Effector CD8-positive, alpha-beta T cell (primary cell): Measurements from ENCODE around the gene RPH3AL.
"Not testable (repeated sequence)": the region's sequence is repeated elsewhere in the genome, so short reads cannot be mapped to it uniquely, and the experiment has no call there.

Source experiments
- DNase-seq: peaks from one replicate; lab custom pipeline; 2025; lab: John Stamatoyannopoulos, UW

The RPH3AL gene

DNA sequence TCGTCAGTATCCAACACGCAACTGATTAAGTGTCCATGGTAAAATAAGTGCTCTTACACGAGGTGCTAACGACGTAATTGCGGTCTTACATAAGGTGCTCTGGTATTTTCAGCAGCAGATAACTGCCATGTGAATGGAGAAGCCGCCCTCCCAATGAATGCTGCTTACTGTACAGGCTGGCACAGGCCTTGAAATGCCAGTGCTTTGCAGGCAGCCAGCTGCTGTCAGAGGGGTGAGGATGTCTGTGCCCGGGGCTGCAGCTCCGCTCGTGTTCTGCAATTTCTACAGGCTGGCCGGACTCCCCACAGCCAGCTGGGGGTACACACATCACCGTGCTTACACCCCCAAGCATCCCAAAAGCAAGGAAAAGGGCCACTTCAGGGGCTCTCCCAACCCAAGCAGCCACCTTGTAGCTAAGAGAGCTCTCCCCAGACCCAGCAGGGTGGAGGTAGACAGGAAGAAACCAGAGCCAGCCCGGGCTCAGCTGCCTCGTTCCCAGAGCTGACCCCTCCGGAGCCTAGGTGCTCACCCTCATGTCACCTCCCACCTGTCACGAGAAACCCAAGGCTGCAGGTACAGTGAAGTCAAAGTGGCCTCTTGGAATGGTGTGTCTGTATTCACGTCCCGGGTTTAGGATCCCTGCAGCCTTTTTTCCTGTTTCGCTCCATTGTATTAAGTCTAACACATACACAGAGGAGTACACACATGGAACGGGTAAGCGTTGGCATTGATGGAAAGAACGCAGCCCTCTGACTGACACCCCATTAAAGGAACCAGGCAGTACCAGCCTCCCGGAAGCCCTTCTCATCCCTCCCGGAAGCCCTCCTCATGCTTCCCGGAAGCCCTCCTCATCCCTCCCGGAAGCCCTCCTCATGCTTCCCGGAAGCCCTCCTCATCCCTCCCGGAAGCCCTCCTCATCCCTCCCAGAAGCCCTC, 27.2 kb upstream of the RPH3AL start:
- no peak for DNase-seq

DNA sequence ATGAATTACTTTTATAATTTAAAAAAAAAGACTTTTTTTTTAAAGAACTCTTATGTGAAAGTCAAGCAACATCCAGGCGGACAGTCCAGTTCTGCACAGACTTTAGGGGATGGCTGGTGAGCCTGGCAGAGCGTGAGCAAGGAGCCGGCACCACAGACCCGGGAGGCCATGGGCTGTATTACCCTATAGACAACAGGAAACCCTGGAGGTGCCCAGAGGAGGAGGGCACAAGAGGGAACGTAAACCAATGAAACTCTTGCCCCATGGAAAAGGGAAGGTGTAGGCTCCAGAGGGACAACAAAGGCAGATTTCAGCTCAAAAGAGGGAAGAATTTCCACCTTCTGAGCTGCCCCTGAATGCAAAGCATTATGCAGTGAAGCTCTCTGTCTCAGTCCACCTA, 25.5 kb upstream of the RPH3AL start:
- DNase-seq, result no peak

DNA sequence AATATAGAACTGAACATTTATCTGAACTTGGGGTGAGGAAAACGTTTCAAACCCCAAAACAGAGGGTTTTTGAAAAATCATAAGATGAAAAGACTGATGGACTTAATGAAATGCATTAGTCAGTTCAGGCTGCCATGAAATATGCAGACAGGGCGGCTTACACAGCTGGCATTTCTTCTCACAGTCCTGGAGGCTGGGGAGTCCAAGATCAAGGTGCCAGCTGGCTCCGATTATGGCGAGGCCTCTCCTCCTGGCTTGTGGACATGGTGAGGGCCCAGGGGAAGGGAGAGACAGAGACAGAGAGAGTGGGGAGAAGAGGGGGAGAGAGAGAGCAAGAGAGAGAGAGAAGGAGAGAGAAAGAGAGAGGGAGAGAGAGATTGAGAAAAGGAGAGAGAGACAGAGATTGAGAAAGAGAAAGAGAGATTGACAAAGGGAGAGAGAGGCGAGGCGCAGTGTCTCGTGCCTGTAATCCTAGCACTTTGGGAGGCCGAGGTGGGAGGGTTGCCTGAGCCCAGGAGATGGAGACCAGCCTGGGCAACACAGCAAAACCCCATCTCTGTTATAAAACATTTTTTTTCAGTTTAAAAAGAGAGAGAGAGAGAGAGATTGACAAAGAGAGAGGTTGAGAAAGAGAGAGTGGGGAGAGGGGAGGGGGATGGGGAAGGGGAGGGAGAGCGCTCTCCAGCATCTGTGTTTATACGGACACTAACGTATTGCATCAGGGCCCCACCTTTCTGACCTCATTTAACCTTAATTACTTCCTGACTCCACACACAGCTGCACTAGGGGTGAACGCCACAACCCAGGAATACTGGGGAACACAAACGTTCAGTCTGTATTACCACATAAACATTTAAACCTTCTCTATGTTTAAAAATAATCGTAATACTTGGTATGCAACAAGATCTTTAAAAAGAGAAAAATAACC, 24.6 kb upstream of the RPH3AL start:
- no peak for DNase-seq

DNA sequence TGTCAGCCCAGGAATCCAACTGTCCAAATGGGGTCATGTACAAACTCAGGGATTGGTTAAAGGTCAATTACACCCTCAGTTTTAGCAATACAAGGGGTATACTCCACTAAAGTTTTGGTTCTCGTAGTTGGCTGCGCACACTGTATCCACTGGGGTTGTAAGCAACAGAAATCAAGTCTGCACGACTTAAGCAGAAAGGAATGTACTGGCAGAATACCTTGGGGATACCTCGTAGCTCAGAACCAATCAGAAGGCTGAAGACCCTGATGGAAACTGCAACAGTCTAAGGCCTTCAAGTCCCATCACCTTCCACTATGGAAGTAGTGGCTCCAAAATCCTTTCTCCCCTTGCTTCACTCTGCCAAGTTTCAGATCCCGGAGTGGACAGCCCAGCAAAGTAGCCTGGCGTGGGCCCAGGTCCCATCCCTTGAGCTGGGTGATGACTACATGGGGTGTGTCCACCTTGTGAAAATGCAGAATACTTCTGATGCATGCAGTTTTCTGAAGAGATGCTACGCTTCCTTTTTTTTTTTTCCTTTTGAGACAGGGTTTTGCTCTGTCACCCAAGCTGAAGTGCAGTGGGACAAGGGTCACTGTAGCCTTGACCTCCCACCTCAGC, 21.1 kb upstream of the RPH3AL start:
- DNase-seq, result no peak

DNA sequence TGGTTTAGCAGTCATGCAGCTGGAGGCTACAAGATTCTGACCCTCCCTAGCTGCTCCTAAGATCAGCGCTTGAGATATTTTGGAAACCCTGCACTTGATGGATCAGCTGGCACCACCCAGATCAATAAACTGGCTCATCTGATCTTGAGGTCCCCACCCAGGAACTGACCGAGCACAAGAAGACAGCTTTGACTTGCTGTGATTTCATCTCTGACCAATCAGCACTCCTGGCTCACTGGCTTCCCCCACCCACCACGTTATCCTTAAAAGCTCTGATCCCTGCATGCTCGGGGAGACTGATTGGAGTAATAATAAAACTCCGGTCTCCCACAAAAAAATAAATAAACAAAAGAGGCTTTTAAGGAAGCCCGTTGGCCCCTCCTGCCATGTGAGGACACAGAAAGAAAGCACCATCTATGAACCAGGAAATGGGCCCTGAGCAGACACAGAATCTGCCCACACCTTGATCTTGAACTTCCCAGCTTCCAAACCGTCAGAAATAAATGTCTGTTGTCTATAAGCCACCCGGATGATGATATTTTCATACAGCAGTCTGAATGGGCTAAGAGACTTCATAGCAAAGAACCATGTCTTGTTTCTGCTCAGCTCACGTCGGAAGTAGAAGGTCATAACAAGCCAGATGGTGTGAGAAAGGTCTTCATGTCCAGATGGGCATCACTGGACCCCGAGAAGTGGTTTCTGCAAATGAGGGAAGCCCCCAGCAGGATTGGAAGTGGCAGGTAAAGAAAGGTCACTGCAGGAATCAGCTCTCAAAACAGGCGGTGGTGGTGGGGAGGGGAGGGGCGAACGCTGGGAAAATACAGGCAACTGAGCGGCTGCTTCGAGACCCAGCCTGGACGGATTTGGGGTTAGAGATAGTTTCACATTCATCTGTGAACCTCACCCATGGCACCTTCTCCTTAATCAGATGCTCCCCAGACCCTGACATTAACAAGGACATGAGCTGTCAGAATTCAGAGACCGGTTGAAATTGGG, 19.8 kb upstream of the RPH3AL start:
- no peak for DNase-seq

DNA sequence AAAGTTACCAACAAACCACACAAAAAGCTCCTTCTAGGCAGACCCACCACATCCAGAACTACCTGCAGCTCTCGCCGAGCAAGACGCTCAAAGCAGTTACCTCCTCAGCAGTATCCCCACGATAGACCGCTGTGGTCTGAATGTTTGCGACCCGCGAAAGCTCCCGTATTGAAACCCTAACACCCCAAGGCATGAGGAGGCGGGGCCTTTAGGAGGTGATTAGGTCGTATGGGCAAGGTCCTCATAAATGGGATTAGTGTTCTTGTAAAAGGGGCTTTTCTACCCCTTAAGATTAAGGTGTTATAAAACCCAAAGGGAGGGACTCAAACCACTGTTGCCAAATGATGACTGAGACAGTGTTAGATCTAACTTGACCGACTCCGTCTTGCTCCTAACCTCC, 19.0 kb upstream of the RPH3AL start:
- no peak for DNase-seq

DNA sequence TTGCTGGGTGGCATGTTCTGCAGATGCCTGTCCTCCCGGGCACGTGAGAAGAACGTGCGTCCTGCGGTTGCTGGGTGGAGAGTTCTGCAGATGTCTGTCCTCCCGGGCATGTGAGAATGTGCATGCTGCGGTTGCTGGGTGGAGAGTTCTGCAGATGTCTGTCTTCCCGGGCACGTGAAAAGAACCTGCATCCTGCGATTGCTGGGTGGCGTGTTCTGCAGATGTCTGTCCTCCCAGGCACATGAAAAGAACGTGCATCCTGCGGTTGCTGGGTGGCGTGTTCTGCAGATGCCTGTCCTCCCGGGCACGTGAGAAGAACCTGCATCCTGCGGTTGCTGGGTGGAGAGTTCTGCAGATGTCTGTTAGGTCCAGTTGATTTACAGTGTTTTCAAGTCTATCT, 15.0 kb upstream of the RPH3AL start:
- not testable (repeated sequence) for DNase-seq

DNA sequence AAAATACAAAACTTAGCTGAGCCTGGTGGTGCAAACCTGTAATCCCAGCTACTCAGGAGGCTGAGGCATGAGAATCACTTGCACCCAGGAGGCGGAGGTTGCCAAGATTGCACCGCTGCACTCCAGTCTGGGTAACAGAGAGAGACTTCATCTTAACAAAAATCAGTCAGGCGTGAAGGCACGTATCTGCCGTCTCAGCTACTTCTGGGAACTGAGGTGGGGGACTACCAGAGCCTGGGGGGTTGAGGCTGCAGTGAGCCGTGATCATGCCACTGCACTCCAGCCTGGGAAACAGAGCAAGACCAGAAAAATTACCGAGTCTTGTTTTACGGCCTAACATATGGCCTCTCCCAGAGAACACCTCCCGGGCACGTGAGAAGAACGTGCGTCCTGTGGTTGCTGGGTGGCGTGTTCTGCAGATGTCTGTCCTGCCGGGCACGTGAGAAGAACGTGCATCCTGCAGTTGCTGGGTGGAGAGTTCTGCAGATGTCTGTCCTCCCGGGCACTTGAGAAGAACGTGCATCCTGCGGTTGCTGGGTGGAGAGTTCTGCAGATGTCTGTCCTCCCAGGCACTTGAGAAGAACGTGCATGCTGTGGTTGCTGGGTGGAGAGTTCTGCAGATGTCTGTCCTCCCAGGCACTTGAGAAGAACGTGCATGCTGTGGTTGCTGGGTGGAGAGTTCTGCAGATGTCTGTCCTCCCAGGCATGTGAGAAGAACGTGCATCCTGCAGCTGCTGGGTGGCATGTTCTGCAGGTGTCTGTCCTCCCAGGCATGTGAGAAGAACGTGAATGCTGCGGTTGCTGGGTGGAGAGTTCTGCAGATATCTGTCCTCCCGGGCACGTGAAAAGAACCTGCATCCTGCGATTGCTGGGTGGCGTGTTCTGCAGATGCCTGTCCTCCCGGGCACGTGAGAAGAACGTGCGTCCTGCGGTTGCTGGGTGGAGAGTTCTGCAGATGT, 14.3 kb upstream of the RPH3AL start:
- DNase-seq, result not testable (repeated sequence)

DNA sequence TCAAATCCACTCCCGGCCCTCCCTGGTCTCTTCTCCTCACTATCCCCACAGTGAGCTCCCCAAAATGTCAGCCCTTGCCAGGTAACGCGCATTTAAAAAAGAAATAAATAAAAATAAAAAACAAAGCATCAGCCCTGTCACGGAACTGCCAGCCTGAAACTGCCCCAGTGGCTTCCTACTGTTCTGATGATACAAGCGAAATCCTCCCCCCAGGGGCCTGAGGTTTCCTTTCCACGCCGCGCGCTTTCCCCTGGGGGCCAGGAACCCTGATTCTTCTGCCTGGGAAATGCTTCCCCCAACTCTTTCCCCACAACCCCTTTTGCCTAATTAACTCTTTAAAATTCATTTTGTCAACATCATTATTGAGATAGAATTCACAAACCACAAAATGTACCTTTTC, 12.2 kb upstream of the RPH3AL start:
- DNase-seq, result no peak

DNA sequence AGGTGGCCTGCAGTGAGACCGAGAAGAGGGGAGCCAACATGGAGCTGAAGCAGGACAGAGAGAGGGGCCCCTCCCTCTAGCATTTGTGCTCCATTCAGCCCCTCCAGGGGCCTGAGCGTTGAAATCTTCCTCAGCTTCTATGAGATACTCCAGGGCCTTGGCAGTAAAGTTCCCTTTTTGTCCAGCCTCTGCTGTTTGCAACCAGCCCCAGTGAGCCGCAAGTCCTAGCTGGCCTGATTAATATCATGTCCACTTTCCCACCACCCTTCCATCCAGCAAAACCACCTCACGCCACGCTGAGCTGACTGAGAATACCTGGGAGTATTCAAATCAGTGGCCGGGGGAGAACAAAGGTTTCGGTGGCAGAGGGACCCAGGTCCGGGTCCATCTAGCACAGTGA, 11.7 kb upstream of the RPH3AL start:
- DNase-seq, result no peak

DNA sequence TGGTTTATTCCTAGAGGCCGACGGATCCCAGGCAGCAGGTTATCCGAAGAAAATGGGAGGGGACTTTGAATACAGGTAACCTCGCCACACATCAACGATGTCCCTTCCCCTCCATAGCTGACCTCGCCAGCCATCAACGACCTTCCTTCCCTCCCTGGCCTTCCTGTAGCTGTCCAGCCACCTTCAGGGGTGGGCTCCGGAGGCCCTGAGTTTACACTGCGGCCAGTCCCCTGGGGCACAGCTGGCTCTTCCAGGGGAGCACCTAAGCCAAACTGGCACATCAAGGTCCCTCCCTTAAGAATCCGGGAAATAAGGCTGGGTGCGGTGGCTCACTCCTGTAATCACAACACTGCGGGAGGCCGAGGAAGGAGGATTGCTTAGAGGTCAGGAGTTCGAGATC, 10.1 kb upstream of the RPH3AL start:
- no peak for DNase-seq

DNA sequence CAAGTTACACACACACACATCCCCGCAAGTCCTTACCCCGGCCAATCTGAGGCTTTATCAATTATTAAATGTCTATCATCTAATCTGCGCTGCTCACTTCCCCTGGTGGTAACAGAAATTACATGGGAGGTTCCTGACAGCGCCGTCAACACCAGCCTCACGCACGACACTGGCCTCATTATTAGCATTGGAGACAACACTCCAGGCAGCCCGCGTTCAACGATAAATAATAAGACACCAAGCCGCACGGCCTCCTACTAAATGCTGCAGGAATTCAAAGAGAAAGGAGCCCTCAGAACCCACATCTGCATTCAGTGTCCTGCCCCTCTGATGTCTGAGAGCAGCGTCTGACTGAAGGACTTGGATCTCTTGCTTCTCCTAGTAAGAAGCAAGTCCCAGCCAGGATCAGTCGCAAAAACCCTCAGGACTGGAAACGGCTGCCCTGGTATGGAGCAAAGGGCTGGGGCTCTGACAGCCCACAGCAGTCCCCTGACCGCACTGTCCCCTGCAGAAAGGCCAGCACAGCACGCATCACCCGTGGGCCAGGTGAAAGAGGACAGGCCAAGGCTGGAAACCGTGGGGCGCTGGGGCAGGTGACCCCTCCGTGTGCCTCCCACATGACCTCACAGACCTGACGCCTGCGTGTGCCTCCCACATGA, 7.6 kb upstream of the RPH3AL start:
- DNase-seq, result no peak

DNA sequence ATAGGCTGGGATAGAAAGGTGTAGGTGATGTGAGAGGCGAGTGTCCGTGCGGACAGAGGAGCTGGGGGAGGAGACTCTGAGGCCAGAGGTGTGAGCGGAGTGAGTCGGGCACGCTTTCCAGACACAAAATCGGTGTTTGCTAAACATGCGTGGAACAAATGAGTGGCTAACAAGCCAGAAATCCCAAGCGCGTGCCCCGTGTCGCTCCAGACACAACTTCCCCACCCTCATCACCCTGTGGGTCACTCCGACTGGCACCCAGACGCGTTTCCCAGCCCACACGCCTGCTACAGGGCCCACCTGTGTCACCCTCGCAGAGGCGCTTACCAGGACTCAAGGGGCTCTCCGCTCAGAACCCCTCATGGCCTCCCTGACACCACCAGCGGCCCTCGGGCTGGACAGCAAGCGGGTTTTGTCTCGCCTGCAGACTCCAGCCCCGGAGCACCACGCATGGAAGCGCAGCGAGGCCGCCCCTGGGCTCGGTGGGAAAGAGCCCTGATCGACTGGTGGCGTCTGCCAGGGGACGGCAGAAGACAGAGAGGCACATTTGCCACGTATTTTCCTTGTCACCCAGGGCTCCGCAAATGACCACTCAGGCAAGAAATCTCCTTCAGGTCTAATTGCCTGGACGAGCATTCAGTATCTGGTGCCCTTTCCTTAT, 6.0 kb upstream of the RPH3AL start:
- no peak for DNase-seq

DNA sequence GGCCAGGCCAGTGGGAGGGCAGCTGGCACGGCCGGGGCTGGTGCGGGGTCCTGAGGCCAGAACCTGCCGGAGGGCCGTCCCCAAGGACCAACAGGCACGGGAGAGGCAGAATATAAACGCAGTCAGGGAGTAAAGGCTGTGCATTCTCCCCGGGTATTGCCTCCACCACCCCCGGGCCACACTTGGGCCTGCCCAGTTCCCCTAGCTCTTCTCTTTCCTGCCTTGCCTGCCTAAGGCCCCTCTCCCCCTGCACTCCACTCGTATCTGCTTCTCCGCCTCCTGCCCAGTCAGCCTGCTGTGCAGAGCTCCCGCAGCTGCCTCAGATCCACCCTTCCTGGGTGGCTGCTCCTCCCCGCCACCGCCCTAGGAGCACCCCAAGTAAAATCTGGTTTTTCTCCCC, 5.0 kb upstream of the RPH3AL start:
- no peak for DNase-seq

DNA sequence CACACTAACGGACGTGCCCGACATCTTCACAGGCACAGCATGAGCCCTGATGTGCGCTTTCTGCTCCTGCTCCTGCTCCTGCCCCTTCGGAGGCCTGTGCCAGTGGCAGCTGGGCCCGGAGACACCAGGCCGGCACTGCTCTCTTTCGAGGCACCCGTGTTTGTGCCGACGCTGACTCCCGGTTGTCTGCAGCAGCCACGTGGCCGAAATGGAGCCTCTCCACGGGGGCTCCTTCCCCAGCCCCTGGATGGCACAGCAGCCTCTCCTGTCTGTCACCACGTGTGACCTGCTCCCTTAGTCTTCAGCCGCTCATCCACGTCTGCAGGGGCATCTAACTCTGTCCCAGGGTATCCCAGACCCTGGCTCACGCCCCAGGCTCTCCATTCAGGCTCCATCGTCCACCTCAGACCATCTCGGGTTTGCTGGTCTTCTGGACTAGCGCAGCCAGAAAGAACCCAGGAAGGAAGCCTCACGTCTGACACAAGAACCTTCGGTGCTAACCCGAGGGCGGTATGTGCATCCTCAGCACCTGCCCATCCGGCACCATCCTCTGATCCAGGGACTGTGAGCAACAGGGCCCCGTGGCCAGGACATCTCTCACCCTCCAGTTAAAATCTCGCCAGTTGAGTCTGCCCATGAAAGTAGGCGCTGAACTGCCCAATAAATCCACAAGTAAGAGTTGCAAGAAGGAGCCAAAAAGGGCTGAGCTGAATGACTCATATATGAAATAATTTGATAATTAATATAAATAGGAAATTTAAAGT, 4.2 kb upstream of the RPH3AL start:
- DNase-seq, result no peak

DNA sequence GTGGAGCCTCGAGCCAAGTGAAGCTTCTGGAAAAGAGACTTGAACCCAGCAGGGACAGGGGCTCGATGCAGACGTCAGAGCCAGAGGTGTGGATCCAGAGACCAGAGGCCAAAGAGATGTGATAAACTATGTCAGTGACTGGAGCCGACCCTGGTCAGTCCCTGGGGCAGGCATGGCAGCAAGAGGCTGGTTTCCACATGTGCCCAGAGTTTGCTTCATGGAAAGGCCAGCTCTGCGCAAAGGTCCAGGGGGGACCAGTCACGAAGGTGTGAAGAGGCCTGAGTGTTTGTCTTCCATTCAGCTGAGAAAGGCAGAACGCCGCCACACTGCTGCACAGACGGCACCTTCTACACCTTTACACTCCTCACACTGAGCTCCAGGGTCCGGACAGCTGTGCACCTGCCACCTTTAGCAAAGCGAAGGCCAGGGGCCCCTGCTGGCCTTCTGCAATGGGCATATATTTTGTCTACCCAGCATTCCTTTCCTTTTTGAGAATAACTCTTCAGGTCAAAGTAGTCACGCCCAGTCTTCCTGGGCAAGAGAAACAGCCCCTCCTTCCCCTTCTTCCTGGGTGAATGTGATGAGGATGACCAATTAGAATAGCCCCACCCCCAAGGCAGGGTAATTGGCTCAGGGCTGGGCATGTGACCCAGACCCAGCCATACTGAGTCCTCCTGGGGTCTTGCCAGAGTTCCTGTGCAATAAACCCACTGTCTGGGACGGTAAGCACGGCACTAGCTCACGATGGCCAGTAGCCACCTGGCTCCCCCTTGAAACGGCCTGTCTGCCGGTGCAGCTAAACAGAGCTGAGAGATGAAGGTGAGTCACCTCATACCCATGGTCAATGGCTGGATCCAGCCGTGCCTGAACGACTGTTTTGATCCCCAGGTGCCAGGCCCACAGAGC, 2.3 kb upstream of the RPH3AL start:
- no peak for DNase-seq

DNA sequence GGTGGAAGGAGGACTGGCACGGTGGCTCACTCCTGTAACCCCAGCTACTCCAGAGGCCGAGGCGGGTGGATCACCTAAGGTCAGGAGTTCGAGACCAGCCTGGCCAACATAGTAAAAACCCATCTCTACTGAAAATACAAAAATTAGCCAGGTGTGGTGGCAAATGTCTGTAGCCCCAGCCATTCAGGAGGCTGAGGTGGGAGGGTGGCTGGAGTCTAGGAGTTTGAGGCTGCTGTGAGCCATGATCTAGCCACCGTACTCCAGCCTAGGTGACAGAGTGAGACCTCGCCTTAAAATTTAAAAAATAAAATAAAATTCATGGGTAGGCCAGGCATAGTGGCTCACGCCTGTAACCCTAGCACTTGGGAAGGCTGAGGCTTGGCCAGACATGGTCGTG, 1.2 kb upstream of the RPH3AL start:
- DNase-seq, result no peak
